Activated CD4-positive, alpha-beta T cell treated with anti-CD3 and anti-CD28 coated beads for 1 hour (primary cell): ENCODE data around the gene USP30.
A peak's percentile ranks its signal among the peaks of the same experiment; 100 is the strongest.
"Not testable (repeated sequence)": the region's sequence is repeated elsewhere in the genome, so short reads cannot be mapped to it uniquely, and the experiment has no call there.

Experiments
- DNase-seq: peaks from one replicate; pipeline ENCODE4 v3.0.0-alpha.2; 2020

Gene USP30

GRCh38 chr12:109053382-109054123 lies 1.2 kb downstream of the USP30 start:
- DNase-seq: peak; percentile 15

GRCh38 chr12:109054124-109054513 lies 1.7 kb downstream of the USP30 start:
- not testable (repeated sequence) for DNase-seq

GRCh38 chr12:109054520-109054919 lies 2.1 kb downstream of the USP30 start:
- DNase-seq: no peak

DNA sequence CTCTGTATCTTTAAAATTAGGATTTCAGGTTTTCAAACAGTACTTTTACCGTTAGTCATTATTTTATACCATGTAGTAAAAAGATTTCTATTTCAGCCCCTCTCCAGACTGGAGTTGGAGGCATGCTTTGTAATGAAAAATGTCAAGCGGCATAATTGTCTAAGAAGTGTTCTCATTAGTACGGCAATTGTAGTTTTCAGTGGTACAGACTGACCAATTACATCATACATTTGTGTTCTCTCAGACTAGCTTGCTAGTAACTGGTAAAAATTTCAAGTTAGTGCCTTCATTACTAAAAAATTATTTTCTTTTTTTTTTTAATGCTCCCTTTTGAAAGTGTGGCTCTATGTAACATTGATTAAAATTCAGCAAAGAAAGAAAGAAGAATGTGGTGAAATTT lies 4.5 kb downstream of the USP30 start:
- DNase-seq: no peak

GRCh38 chr12:109057376-109057775 lies 5.0 kb downstream of the USP30 start:
- DNase-seq: no peak

- no peak for DNase-seq
These were observed 6.4 kb downstream of the USP30 start for GRCh38 chr12:109058773-109059172.

- DNase-seq: no peak
These were observed 11.8 kb downstream of the USP30 start for GRCh38 chr12:109064143-109064542.

- no peak for DNase-seq
These were observed 12.9 kb downstream of the USP30 start for GRCh38 chr12:109065154-109065852.

GRCh38 chr12:109065853-109066193 lies 13.4 kb downstream of the USP30 start:
- no peak for DNase-seq

GRCh38 chr12:109069307-109070271 lies 17.2 kb downstream of the USP30 start:
- DNase-seq: no peak

- no peak for DNase-seq
These were observed 22.5 kb downstream of the USP30 start for GRCh38 chr12:109074866-109075265.

DNA sequence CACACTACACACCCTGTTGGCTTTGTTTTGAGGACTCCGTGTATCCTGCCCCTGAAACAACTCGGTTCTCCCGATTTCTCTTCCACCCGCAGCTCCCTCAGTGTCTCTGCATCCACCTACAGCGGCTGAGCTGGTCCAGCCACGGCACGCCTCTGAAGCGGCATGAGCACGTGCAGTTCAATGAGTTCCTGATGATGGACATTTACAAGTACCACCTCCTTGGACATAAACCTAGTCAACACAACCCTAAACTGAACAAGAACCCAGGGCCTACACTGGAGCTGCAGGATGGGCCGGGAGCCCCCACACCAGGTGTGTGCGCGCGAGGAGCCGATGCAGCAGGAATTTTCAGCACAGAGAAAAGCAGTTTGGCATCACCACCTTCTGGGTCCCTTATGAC lies 30.4 kb downstream of the USP30 start:
- DNase-seq: no peak

- DNase-seq: no peak
These were observed 32.0 kb downstream of the USP30 start for GRCh38 chr12:109084425-109084824.

- DNase-seq: no peak
These were observed 33.2 kb downstream of the USP30 start for GRCh38 chr12:109085590-109085989.

DNA sequence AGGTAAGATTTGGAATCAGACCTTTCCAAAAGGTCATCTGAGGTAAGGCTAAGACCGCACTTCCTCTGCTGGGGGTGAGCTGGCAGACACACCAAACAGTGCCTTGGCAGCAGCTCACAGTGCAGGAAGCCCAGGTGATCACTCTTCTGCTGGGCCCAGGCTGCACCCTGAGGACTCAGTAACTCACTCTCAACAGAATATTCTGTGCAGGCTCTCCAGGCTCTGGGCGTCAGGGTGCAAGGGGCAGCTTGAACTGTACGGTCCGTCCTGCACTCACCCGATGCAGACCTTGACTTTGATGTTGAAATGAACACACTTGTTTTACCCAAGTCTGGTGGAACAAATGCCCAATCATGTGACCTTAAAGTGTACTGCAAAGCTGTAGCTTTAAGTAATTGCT lies 34.9 kb downstream of the USP30 start:
- DNase-seq: no peak

DNA sequence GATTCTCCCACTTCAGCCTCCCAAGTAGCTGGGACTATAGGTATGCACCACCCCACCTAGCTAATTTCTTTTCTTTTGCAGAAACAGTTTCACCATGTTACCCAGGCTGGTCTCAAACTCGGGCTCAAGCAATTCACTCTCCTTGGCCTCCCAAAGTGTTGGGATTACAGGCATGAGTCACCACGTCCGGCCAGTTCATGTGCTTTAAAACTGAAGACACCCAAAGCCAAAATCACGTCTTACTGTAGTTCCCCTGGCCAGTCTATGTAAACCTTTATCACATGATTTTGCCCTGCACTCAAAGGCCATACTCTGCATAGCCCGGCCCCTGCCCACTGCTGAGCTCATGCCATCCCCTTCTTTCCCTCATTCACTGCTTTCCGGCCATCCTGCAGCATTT lies 36.4 kb downstream of the USP30 start:
- DNase-seq: no peak

DNA sequence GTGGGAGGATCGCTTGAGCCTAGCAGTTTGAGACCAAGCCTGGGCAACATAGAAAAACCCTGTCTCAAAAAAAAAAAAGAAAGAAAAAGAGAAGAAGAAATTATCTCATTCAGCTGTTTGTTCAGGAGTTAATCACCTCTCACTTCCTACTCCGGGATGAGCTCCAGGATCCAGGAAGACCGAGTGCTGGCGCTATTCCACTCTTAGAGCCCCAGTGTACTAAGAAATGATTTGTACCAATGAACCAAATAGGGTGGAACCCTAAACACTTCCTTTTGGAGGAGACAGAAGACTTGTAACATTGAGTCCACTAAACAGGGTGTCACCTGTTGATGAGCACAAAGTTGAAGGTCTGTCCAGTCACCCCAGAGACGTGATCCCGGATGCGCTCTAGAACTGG lies 37.3 kb downstream of the USP30 start:
- DNase-seq: no peak

- DNase-seq: no peak
These were observed 40.2 kb downstream of the USP30 start for GRCh38 chr12:109092497-109093021.

DNA sequence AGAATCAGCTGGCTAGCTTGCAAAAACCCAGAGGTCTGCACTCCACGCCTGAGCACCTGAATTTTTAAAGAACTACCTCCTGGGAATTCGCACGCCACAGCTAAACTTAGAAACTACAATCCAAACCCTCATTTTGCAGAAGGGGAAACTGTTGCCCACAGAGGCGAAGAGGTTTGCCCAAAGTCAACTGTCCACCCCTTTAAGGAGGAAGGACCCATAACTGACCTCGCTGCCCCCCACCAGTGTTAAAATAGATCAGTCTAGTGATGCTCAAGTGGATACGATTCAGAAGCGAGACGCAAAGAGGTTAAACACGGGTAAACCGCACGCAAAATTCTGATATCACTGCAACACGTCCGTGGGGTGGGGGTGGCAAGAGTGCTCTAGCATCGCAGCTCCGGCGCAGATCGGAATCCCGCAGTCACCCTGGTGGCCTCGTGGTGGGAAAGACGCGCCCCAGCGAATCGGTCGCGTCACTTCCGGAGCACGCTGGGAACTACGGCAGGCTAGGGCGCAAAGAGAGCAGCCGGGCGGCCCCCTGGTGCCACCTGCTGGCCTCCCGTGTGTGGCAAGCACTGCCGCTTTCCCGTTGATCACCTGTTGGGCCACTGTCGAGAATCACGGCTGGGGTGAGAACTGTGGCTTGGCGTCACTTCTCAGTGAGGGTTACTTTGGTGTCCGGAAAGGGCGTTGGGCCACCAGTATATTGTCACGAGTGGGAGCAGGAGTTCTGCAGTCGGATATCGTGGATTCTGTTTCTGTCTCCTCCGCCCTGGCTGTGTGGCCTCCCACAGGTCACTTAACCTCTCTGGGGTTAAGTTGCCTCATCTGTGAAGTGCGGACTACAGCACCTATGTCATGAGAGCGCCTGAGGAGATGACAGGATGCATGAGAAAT lies 40.9 kb downstream of the USP30 start, which contains the start of gene ALKBH2:
Gene ALKBH2, minus strand, starts transcription at position 451 of the 897 bp plus-strand sequence. CDS start 686 bp downstream, outside the sequence.
- peak; percentile 93 for DNase-seq

GRCh38 chr12:109097140-109097434 lies 44.7 kb downstream of the USP30 start:
- no peak for DNase-seq

DNA sequence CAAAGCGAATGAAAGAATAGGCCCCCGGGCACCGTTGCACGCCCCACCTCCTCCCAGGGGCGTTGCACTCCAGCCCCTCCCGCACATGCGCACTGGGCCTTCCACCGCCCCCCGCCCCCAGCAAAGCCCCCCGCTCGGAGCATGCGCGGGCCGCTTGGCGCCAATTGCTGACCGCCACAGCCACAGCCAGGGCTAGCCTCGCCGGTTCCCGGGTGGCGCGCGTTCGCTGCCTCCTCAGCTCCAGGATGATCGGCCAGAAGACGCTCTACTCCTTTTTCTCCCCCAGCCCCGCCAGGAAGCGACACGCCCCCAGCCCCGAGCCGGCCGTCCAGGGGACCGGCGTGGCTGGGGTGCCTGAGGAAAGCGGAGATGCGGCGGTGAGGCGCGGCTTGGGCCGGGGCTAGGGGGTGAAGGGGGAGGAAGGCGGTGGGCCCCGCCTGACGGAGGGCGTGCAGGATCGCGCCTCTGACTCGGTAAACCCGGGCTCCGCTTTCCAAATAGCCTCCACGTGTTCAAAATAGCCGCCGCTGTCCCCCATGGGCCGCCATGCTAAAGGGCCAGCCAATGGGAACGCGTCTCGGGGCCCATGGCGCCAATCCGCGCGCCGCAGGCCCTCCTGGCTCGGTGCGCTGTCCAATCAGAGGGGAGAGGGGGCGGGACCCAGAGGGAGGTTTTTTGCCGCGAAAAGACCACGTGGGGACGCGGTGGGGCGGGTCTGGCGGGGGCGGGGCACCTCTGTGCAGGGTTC lies 45.2 kb downstream of the USP30 start, which contains the start of gene UNG:
Gene UNG, plus strand, starts transcription at position 163 of the 748 bp plus-strand sequence. Its CDS starts 83 bp downstream, at position 246.
- DNase-seq: peak; percentile 94
